CMK (cell line): ENCODE results near the gene BACH2.
"Not testable (repeated sequence)": the region's sequence is repeated elsewhere in the genome, so short reads cannot be mapped to it uniquely, and the experiment has no call there.

Experiments
- DNase-seq: peaks from one replicate; pipeline ENCODE4 v3.0.0-alpha.2; 2010; ENCODE audit warnings: low read depth

The BACH2 gene

GRCh38 chr6:90121982-90122381 lies 174.7 kb downstream of the BACH2 start:
- no peak for DNase-seq

- DNase-seq: no peak
These were observed 176.3 kb downstream of the BACH2 start for GRCh38 chr6:90120327-90120726.

DNA sequence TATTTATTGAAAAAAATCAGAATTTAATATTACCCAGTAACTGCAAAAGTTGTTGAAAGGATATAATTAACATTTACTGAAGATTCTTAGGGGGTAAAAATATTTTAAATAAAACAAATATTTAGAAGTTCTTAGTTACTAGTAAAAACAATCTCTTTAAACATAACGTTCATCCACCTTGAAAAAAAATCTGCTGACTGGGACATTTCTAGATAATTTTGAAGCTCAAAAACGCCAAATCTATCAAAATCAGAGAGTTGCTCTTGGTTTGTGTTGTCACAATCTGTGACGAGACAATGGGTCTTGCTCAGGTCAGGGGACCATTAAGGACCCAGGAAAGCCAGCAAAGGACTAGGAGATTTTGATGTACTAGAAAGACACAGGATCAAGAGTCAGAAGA lies 177.0 kb downstream of the BACH2 start:
- DNase-seq: no peak

DNA sequence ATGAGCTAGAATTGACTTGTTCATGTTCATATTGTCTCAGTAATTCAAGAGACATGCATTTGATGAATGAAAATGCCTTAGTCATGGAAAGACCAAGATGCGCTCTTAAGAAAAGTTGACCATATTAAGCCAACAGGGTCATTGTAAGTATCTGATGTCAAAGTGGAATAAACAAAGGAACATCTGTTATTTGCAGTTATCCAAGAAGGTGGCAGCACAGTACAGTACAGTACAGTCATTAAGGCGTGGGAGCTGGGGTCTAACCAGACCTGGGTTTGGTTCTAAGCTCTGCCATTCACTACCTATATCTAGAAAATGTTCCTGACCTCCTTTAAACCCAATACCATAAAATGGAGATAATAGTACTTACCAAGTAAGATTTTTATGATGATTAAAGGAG lies 178.1 kb downstream of the BACH2 start:
- DNase-seq: no peak

GRCh38 chr6:90118069-90118468 lies 178.6 kb downstream of the BACH2 start:
- no peak for DNase-seq

DNA sequence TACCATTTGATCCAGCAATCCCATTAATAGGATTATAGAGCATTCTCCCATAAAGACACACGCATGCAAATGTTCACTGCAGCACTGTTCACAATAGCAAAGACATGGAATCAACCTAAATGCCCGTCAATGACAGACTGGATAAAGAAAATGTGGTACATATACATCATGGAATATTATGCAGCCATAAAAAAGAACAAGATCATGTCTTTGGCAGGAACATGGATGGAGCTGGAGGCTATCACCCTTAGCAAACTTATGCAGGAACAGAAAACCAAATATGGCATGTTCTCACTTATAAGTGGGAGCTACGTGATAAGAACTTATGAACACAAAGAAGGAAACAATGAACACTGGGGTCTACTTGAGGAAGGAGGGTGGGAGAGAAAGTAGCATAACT lies 180.5 kb downstream of the BACH2 start:
- not testable (repeated sequence) for DNase-seq

GRCh38 chr6:90113389-90113788 lies 183.3 kb downstream of the BACH2 start:
- DNase-seq: no peak

GRCh38 chr6:90111387-90111786 lies 185.3 kb downstream of the BACH2 start:
- no peak for DNase-seq

GRCh38 chr6:90110971-90111370 lies 185.7 kb downstream of the BACH2 start:
- no peak for DNase-seq

DNA sequence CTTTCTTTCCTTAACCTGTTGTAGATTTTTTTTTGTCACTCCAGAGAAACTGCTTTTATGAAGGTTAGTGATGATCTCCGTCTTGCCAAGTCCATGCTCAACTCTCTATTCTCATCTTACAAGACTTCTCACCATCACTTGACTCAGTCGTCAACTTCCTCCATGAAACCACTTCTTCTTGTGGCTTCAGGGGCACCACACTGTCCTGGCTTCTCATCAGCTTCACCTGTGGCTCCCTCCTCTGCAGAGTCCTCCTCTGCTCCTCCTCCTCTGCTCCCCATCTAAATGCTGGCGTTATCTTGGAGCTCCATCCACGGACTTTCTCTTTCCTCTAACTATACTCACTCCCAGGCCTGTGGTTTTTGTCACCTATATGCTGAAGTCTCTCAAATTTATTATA lies 187.5 kb downstream of the BACH2 start:
- DNase-seq: no peak

DNA sequence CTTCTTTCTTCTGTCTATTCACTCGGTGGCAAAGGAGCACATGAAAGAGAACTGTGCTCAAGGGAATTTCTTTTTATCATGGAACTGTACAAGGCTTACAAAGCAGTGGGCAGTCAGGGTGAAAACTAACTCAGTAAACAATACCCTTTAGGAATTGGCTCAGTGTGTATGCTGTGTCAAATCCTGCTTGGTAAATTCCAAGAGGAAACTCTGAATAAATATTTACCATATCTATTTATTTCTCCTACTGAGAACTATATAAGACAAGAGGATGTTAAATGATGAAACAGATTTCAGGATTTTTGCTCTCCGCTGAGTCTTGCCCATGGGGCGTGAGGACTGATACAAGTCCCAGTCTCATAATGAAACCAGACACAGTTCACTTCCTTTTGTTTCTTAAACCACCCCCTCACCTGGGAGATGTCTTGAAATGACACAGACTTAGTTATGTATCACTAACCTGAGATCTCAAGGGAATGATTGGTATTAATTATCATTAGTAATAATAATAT lies 188.8 kb downstream of the BACH2 start:
- DNase-seq: no peak

DNA sequence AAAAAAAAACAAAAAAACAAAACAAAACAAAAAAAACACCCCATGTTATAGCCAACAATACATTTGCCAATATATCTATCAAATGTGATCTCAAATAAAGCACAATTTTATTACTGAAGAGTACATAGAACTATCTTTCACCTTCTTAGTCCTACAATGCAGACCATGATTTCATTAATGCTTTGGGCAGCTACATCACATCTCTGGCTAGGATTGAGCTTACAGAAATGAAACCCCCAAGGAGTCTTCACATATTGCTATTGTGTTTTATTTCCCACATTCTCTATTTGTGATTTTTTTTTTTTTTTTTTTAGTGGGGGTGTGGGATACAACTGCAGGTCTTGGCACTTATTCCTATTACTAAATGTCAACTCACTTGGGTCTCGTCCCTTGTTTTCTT lies 189.3 kb downstream of the BACH2 start:
- no peak for DNase-seq

DNA sequence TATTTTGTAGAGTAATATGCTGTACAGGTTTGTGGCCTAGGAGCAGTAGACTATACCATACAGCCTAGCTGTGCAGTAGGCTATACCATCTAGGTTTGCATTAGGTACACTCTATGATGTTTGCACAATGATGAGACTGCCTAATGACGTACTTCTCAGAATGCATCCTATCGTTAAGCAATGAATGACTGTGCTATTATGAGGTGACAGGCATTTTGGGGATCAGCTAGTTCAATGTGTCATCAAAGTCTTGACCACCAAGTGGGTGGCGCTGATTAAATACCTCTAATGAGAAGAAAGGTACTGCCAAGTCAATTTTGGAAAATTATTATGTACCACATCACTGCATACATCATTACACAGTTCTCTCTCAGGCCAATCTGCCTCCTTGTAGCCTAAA lies 190.2 kb downstream of the BACH2 start:
- DNase-seq: no peak

DNA sequence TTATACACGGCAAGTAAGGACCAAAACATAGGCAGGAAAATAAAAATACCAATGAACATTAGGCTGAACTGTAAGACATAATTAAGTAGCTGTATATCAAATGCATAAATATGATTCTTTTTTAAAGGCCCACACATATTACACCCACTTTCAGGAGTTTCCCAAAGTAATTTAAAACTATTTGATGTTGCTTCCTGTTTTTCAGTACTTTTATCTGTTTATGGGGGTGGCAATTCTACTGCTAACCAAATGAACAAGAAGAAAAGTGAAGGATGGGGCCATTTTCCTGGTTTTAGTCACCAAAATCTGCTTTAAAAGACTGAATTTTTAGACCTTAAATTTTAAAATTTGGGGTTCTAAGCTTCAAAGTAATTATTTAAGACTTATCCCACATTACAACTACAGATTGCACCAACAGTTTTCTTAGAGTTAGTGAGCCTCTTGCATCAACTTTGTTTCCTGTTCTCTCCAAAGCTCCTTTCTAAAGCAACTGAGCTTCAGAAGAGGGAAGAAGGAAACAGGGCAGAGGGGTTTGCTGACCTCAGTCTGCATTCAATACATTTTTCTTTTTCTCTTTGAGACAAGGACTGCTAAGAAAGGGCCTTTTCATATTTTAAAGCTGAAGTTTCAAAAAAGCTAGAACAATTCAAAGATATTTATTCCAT lies 191.0 kb downstream of the BACH2 start:
- no peak for DNase-seq

GRCh38 chr6:90103056-90103800 lies 193.4 kb downstream of the BACH2 start:
- no peak for DNase-seq

- no peak for DNase-seq
These were observed 195.2 kb downstream of the BACH2 start for GRCh38 chr6:90101403-90101802.

- no peak for DNase-seq
These were observed 196.5 kb downstream of the BACH2 start for GRCh38 chr6:90100059-90100665.

DNA sequence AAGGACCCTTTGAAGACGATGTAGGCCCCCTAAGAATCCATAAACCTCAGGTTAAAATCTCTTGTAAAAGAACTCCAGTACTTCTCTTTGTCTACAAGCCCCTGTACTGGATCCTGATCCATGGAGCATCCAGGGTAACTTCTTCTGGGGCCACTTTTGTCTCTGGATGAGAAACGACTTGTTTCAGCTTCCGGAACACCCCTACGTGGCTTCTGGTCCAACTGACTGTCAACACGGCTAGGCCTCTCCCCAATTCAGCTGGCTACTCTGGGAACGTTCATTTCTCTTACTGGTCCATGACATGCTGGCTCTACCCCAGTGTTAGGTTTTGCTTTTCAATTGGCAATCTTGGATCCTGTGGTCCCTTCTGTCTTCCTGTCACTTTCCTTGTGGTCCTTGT lies 198.0 kb downstream of the BACH2 start:
- DNase-seq: no peak

- no peak for DNase-seq
These were observed 198.6 kb downstream of the BACH2 start for GRCh38 chr6:90098001-90098531.

DNA sequence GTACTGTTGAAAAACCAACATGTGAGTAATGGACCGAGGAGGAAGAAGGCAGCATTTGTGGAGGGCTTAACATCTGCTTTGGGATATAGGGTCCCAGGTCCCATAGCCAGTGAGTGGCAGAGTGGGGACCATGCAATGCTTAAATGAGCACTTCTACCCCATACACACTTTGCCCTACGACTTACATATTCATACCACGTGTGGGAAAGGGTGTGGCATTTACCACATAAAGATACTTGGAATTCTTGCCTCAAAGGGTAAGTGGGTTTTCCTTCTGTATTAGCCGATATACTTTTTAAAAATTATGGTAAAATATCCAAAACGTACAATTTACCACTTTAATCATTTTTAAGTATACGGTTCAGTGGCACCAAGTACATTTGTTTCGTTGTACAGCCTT lies 199.3 kb downstream of the BACH2 start:
- no peak for DNase-seq

DNA sequence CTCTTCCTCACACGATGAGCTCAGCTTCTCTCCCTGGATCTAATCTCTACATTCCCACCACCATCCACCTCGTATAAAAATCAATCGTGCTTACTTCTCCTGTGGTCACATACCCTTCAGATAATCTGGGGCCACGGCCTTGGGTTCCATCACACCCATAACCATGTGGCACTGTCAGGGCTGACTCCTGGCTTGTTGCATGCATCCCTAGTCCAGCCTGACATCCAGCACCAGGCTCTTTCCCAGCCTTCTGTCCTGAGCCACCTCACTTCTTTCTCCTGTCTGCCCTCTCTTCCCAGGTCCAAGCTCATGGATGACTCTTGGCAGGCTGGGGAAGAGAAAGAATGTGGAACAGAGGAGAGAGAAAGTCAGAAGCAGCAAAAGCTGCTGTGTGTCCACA lies 199.8 kb downstream of the BACH2 start:
- DNase-seq: no peak

DNA sequence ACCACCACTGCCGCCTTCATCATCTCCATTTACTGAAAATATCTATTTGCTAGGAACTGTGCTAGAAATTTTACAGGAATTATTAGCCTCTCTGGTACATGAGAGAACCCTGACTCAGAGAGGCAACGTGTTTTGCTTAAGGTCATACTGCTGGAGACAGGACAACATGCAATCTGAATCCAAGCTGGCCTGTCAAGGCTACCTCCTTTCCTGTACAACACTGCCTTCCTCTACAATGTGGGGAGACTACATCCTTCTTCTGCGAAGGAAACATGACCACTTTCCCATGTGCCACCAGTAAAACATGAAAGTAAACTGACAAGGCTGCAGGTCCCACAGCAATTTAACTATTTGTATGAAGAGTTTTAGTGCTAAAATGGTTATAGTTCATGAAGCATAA lies 200.9 kb downstream of the BACH2 start:
- no peak for DNase-seq

DNA sequence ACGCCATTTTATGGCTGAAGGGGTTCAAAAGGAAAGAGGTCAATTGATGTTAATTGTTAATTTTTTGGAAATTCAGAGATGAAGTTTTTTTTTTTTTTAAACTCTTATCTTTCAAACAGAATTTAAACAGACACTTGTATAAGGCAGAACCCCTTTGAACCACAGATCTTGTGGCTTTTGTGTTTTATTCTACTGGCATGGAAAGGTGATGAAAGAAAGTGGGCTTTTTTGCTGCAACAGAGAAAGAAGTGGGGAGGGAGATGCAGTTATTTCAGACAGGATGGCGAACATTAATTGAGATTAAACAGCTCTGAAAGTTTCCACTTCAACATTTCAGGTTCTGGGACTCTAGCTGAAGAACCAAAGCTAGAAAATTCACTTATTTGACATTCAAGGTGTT lies 201.5 kb downstream of the BACH2 start:
- no peak for DNase-seq
